Transverse colon (tissue), 4 donors: ENCODE results near the gene NOL9. TPM values are rescaled to one million over a fixed set of nuclear protein-coding genes. Genes with fewer than 3 reads are reported as not detected.

ENCODE experiments used
- DNase-seq: peaks from one replicate; pipeline ENCODE4 v3.0.0-alpha.2; 2019
- H3K27ac ChIP-seq, 4 donors: fragments of 200-600 bp; sonication (generic); 2 replicates each; pipeline ENCODE4 v1.5.1; 2016 to 2018; ENCODE audit warnings: inconsistent platforms in 4 of 4
- H3K27me3 ChIP-seq: fragments of 200-600 bp; sonication (generic); 2 replicates; pipeline ENCODE4 v1.5.1; 2017; ENCODE audit warnings: inconsistent platforms
- H3K36me3 ChIP-seq, 4 donors: fragments of 200-600 bp; sonication (generic); 2 replicates each; pipeline ENCODE4 v1.5.1; 2017 to 2019; ENCODE audit warnings: inconsistent platforms in 4 of 4
- H3K4me1 ChIP-seq, 4 donors: fragments of 200-600 bp; sonication (generic); 2 replicates each; pipeline ENCODE4 v1.5.1; 2017 to 2020; ENCODE audit warnings: inconsistent platforms in 4 of 4
- H3K4me3 ChIP-seq, 4 donors: fragments of 200-600 bp; sonication (generic); 1 replicate in 1 of 4; 2 replicates in 3 of 4; pipeline versions ENCODE4 v1.5.1 to v1.6.1; 2017 to 2019; ENCODE audit warnings: inconsistent platforms in 4 of 4
- H3K9me3 ChIP-seq, 2 donors: fragments of 200-600 bp; sonication (generic); 2 replicates each; pipeline ENCODE4 v1.5.1; 2017 to 2019; ENCODE audit warnings: inconsistent platforms in 2 of 2
- EP300 ChIP-seq: sonication (generic); formaldehyde crosslinking; IDR thresholded peaks from one replicate; pipeline ENCODE4 v1.6.1; 2017; ENCODE audit warnings: antibody characterized with exemption, low read depth
- POLR2A ChIP-seq: fragments of 450-650 bp; IDR thresholded peaks from one replicate; pipeline ENCODE4 v1.6.1; 2016; ENCODE audit warnings: antibody characterized with exemption, mild to moderate bottlenecking, moderate library complexity
- POLR2AphosphoS5 ChIP-seq, 3 donors: sonication (generic); formaldehyde crosslinking; IDR thresholded peaks; one replicate each; pipeline ENCODE4 v1.6.1; 2016; ENCODE audit warnings: antibody characterized with exemption in 3 of 3
- WGBS, 2 donors: methylation state at CpG; one replicate each; pipeline ENCODE4 v1.1.5; 2018; ENCODE audit warnings: low coverage in 1 of 2; 5-methylcytosine and 5-hydroxymethylcytosine counted together
- in situ Hi-C, 4 donors: fragments of 200-750 bp; cut with MboI; loops; one replicate each; pipeline versions ENCODE4 v1.15.0 to v1.15.1; 2017; ENCODE audit warnings: low sequenced_read_pairs in 3 of 4, low pct_ligation_motif_present in 1 of 4, low pct_unique_long_range_greater_than_20kb in 1 of 4
- intact Hi-C: fragments of 100-400 bp; cut with DNase I; formaldehyde crosslinking; loops from one replicate; pipeline ENCODE4 v1.15.1; 2023; ENCODE audit warnings: low total_unique reads
- total RNA-seq, 4 donors: library from RNA; depleted of rRNA; stranded (reverse); fragments of >200 nt; gene quantifications; one replicate each; pipeline ENCODE4 v1.1.0, GENCODE V29; 2016
- TF ChIP-seq, protein P1 (sequence below), 5 experiments: fragments of 200-600 bp in 3 of 5; fragments of 450-650 bp in 2 of 5; sonication (generic) in 3 of 5; IDR thresholded peaks; 1 replicate in 2 of 5; 2 replicates in 3 of 5; pipeline ENCODE4 v1.5.1; 2016 to 2017; ENCODE audit warnings: antibody characterized with exemption in 5 of 5, inconsistent platforms in 3 of 5, mild to moderate bottlenecking in 2 of 5, moderate library complexity in 1 of 5

The NOL9 gene
- total RNA-seq, 4 donors from 2014 or later = 8.0 to 30.0 (median 13.8) TPM

GRCh38 chr1:6580593-6581409 is 26.5 kb upstream of the NOL9 start:
- TF ChIP-seq, protein P1, sequence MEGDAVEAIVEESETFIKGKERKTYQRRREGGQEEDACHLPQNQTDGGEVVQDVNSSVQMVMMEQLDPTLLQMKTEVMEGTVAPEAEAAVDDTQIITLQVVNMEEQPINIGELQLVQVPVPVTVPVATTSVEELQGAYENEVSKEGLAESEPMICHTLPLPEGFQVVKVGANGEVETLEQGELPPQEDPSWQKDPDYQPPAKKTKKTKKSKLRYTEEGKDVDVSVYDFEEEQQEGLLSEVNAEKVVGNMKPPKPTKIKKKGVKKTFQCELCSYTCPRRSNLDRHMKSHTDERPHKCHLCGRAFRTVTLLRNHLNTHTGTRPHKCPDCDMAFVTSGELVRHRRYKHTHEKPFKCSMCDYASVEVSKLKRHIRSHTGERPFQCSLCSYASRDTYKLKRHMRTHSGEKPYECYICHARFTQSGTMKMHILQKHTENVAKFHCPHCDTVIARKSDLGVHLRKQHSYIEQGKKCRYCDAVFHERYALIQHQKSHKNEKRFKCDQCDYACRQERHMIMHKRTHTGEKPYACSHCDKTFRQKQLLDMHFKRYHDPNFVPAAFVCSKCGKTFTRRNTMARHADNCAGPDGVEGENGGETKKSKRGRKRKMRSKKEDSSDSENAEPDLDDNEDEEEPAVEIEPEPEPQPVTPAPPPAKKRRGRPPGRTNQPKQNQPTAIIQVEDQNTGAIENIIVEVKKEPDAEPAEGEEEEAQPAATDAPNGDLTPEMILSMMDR (IDR thresholded peaks at IDR 0.05) = peak in 3 of 5 experiments; percentile 11 to 16 (median 15)
- TF ChIP-seq EP300 (no peak), POLR2A (no peak)
- H3K27me3 ChIP-seq = no peaks in the 10 kb centered on the region
- in situ Hi-C loops = no loop called here
- H3K4me3 ChIP-seq = peak overlapping the region; percentile 55 to 99 (median 84)
- no peak for DNase-seq
- no peaks in the 10 kb centered on the region for H3K9me3 ChIP-seq
- H3K4me1 ChIP-seq = peaks cover 17 to 37% (median 35%) of the 10 kb centered on the region in 4 donors
- intact Hi-C loops = no loop called here
- peak overlapping the region; percentile 89 to 98 (median 96) for H3K27ac ChIP-seq
- H3K36me3 ChIP-seq = no peaks in the 10 kb centered on the region
- WGBS, 2 donors = 32 to 40% methylated on average over 4 to 19 of the region's 19 CpGs

GRCh38 chr1:6580119-6580592 is 25.8 kb upstream of the NOL9 start:
- peak overlapping the region; percentile 89 to 98 (median 96) for H3K27ac ChIP-seq
- no peaks in the 10 kb centered on the region for H3K36me3 ChIP-seq
- no peaks in the 10 kb centered on the region for H3K9me3 ChIP-seq
- H3K27me3 ChIP-seq = no peaks in the 10 kb centered on the region
- TF ChIP-seq POLR2A (no peak), POLR2AphosphoS5 (IDR thresholded peaks at IDR 0.05) (no peak)
- TF ChIP-seq, protein P1 (IDR thresholded peaks at IDR 0.05) = no peak
- peaks cover 17 to 37% (median 35%) of the 10 kb centered on the region in 4 donors for H3K4me1 ChIP-seq
- 0 to 1% methylated on average over 6 to 30 of the region's 30 CpGs for WGBS, 2 donors
- DNase-seq = no peak
- peak overlapping the region; percentile 55 to 99 (median 84) for H3K4me3 ChIP-seq
- in situ Hi-C loops (no loop called here), intact Hi-C loops (no loop called here)

- WGBS, 2 donors = 0 to 16% methylated on average over 9 to 43 of the region's 58 CpGs
- H3K4me3 ChIP-seq = peak within 1 kb of the TSS; percentile 55 to 99 (median 84)
- H3K4me1 ChIP-seq = peaks cover 17 to 37% (median 35%) of the 10 kb centered on the region in 4 donors
- peak within 1 kb of the TSS; percentile 89 to 98 (median 96) for H3K27ac ChIP-seq
- in situ Hi-C loops (loop anchor here in 1 of 4 donors (10.0 kb wide), 1 partner anchor 45 kb away; the partner anchor contains the start of gene THAP3), intact Hi-C loops (no loop called here)
- TF ChIP-seq POLR2A (peak; percentile 96), POLR2AphosphoS5 (IDR thresholded peaks at IDR 0.05) (peak; percentile 99)
- TF ChIP-seq, protein P1 (IDR thresholded peaks at IDR 0.05) = no peak
- DNase-seq = peak; percentile 100
- no peaks in the 10 kb centered on the region for H3K27me3 ChIP-seq
- no peaks in the 10 kb centered on the region for H3K9me3 ChIP-seq
- no peaks in the 10 kb centered on the region for H3K36me3 ChIP-seq
Measured at GRCh38 chr1:6579374-6580118, 25.2 kb upstream of the NOL9 start, which contains the start of gene ZBTB48. TSS of gene ZBTB48 (plus strand) at chr1:6579994. CDS start at chr1:6580610, 616 bp downstream.
